ENCODE results near the gene KIFAP3. TPM values are rescaled to one million over a fixed set of nuclear protein-coding genes. Genes with fewer than 3 reads are reported as not detected.

KIFAP3 gene
- total RNA-seq, 6 donors from 2014 or later: 10.3 to 47.7 (median 23.9) TPM

DNA sequence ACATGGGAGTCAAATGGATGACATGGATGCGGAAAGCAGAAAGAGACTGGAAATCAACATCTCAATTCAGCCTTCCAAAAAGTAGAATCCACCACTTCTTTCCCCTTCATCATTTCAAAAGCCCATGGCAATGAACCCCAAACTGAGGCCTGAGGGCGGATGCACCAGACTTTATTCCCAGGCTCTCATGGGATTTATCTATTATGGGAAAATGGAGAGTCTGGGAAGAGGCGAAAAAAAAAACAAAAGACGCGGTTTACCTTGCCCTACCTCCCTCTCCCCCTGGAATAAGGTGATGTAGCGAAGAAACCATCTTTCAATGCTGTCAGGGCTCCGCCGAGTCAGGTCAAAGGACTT lies 624 bp downstream of the KIFAP3 start:
- no peaks in the 10 kb centered on the region for H3K27me3 ChIP-seq
- TF ChIP-seq EP300 (IDR thresholded peaks at IDR 0.05): no peak
- no peak for TF ChIP-seq POLR2AphosphoS5 (IDR thresholded peaks at IDR 0.05)
- TF ChIP-seq, protein P1, sequence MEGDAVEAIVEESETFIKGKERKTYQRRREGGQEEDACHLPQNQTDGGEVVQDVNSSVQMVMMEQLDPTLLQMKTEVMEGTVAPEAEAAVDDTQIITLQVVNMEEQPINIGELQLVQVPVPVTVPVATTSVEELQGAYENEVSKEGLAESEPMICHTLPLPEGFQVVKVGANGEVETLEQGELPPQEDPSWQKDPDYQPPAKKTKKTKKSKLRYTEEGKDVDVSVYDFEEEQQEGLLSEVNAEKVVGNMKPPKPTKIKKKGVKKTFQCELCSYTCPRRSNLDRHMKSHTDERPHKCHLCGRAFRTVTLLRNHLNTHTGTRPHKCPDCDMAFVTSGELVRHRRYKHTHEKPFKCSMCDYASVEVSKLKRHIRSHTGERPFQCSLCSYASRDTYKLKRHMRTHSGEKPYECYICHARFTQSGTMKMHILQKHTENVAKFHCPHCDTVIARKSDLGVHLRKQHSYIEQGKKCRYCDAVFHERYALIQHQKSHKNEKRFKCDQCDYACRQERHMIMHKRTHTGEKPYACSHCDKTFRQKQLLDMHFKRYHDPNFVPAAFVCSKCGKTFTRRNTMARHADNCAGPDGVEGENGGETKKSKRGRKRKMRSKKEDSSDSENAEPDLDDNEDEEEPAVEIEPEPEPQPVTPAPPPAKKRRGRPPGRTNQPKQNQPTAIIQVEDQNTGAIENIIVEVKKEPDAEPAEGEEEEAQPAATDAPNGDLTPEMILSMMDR (IDR thresholded peaks at IDR 0.05): no peak
- TF ChIP-seq POLR2A (IDR thresholded peaks at IDR 0.05): no peak
- H3K4me3 ChIP-seq: peak overlapping the region; percentile 12 to 81 (median 76)
- ATAC-seq (ENCODE audit: low FRiP score in 2 of 2) (no peak), DNase-seq (no peak)
- H3K36me3 ChIP-seq: no peaks in the 10 kb centered on the region
- WGBS, 2 donors: 24 to 26% methylated on average over 8 of the region's 8 CpGs
- H3K27ac ChIP-seq: peak overlapping the region; percentile 60 to 85 (median 81)
- H3K4me1 ChIP-seq: peaks cover 7 to 20% (median 14%) of the 10 kb centered on the region in 4 donors
- H3K9me3 ChIP-seq: peaks cover 0 to 3% (median 2%) of the 10 kb centered on the region in 4 donors

DNA sequence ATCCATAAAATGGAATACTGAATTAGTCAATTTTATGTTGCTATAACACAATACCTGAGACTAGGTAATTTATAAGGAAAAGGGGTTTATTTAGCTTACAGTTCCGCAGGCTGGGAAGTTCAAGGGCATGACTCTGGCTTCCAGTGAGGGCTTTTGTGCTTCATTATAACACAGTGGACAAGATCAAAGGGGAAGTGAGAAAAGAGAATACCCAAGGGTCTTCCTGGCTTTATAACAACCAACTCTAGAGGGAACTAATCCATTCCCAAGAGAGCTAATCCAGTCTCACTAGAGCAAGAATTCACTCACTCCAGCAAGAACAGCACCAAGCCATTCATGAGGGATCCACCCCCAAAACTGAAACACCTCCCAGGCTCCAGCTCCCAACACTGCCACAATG lies 3.1 kb downstream of the KIFAP3 start:
- no peak for DNase-seq
- Histone ChIP-seq H3K36me3 (no peaks in the 10 kb centered on the region), H3K4me3 (no peak overlapping the region), H3K27ac (no peak overlapping the region), H3K9me3 (no peaks in the 10 kb centered on the region), H3K4me1 (peaks cover 7 to 28% (median 14%) of the 10 kb centered on the region in 4 donors), H3K27me3 (no peaks in the 10 kb centered on the region)
- WGBS, 2 donors: 95 to 100% methylated on average over 1 of the region's 1 CpG
- TF ChIP-seq POLR2AphosphoS5 (IDR thresholded peaks at IDR 0.05): no peak
- no peak for ATAC-seq (ENCODE audit: low FRiP score in 2 of 2)

DNA sequence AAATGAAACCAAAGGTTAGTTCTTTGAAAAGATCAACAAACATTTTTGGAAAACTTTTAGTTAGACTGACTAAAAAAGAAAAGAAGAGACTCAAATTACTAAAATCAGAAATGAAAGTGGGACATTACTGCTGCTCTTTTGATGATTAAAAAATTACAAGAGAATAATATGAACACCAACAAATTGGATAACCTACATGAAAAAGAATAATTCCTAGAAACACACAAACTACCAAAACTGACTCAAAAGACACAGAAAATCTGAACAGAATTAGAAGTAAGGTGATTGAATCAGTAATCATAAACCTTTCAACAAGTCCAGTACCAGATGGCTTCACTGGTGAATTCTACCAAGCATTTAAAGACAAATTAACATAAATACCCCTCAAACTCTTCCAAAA lies 5.6 kb downstream of the KIFAP3 start:
- Histone ChIP-seq H3K9me3 (no peaks in the 10 kb centered on the region), H3K4me3 (no peak overlapping the region), H3K36me3 (no peaks in the 10 kb centered on the region), H3K27ac (no peak overlapping the region), H3K27me3 (no peaks in the 10 kb centered on the region), H3K4me1 (peaks cover 7 to 21% (median 10%) of the 10 kb centered on the region in 4 donors)
- no peak for ATAC-seq (ENCODE audit: low FRiP score in 2 of 2)
- DNase-seq: no peak
- TF ChIP-seq POLR2AphosphoS5 (IDR thresholded peaks at IDR 0.05): no peak
- TF ChIP-seq POLR2A (IDR thresholded peaks at IDR 0.05): no peak
- no peak for TF ChIP-seq EP300 (IDR thresholded peaks at IDR 0.05)

DNA sequence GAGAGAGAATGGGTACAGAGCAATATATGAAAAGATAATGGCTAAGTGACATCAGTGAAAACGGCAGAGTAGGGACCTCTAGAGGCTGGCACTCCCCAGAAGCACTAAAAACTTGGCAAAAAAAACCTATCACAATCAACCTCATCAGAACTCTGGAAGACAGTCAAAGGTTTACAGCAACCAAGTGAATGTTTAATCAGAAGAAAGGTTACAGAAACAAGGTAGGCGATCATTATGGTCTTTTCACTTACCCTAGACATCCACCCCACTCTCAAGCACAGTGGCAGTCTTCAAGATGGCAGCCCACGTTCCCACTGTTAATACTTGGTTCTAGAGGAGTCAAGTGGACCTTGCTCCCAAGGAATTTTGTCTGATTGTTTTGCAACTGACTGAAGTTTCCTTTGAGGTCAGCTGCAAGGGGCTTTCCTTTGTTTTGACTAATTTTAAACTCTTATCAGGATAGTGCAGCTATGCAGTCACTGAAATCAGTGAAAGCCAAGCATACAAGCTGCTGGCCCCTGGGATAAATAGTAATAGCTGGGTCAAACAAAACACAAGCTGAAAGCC lies 7.2 kb downstream of the KIFAP3 start:
- no peak for DNase-seq
- H3K27me3 ChIP-seq: no peaks in the 10 kb centered on the region
- TF ChIP-seq EP300 (IDR thresholded peaks at IDR 0.05) (no peak), POLR2AphosphoS5 (IDR thresholded peaks at IDR 0.05) (no peak), POLR2A (IDR thresholded peaks at IDR 0.05) (no peak)
- TF ChIP-seq, protein P1 (IDR thresholded peaks at IDR 0.05): no peak
- no peak overlapping the region for H3K4me3 ChIP-seq
- no peaks in the 10 kb centered on the region for H3K9me3 ChIP-seq
- 64 to 73% methylated on average over 3 of the region's 3 CpGs for WGBS, 2 donors
- no peak for ATAC-seq (ENCODE audit: low FRiP score in 2 of 2)
- H3K27ac ChIP-seq: no peak overlapping the region
- H3K4me1 ChIP-seq: peaks cover 0 to 8% (median 0%) of the 10 kb centered on the region in 4 donors
- H3K36me3 ChIP-seq: no peaks in the 10 kb centered on the region

DNA sequence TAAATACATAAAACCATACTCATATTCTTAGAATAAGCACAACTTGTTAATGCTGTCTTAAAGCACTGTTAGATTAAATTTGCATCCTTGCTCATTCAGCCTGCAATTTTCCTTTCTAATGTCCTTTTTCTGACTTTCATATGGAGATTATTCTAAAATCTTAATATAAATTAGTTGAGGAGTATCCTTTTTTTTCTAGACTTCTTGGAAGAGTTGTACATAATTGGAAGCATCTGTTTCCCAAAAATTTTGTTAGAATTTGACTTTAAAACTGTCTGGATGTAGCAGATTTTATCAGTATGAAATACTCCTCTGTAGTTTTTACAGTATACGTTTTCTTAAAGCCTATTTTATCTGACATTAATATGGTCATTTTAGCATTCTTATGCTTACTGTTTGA lies 9.7 kb downstream of the KIFAP3 start:
- H3K27ac ChIP-seq: no peak overlapping the region
- DNase-seq: no peak
- no peaks in the 10 kb centered on the region for H3K36me3 ChIP-seq
- no peaks in the 10 kb centered on the region for H3K9me3 ChIP-seq
- WGBS, 2 donors: 88 to 89% methylated on average over 1 of the region's 1 CpG
- no peak overlapping the region for H3K4me3 ChIP-seq
- no peaks in the 10 kb centered on the region for H3K27me3 ChIP-seq
- TF ChIP-seq, protein P1 (IDR thresholded peaks at IDR 0.05): no peak
- no peak for TF ChIP-seq EP300 (IDR thresholded peaks at IDR 0.05)
- no peak for TF ChIP-seq POLR2A (IDR thresholded peaks at IDR 0.05)
- no peak for TF ChIP-seq POLR2AphosphoS5 (IDR thresholded peaks at IDR 0.05)
- peaks cover 0 to 8% (median 0%) of the 10 kb centered on the region in 4 donors for H3K4me1 ChIP-seq
- ATAC-seq (ENCODE audit: low FRiP score in 2 of 2): no peak

Measured in upper lobe of left lung (tissue), 6 donors.